Left forelimb (tissue), 1 donor: ENCODE results near the gene SLFN12L.
"Not testable (repeated sequence)": the region's sequence is repeated elsewhere in the genome, so short reads cannot be mapped to it uniquely, and the experiment has no call there.

Experiments used
- DNase-seq: peaks from one replicate; pipeline ENCODE4 v3.0.0-alpha.2; 2018; ENCODE audit warnings: low spot score

SLFN12L gene

GRCh38 chr17:35496451-35497290 is 40.8 kb downstream of the SLFN12L start:
- DNase-seq, result no peak

- DNase-seq, result no peak
These were observed 44.4 kb downstream of the SLFN12L start for GRCh38 chr17:35493040-35493439.

- no peak for DNase-seq
These were observed 46.1 kb downstream of the SLFN12L start for GRCh38 chr17:35491417-35491816.

- no peak for DNase-seq
These were observed 47.5 kb downstream of the SLFN12L start for GRCh38 chr17:35489944-35490343.

GRCh38 chr17:35488991-35489390 is 48.5 kb downstream of the SLFN12L start:
- no peak for DNase-seq

- DNase-seq, result no peak
These were observed 50.4 kb downstream of the SLFN12L start for GRCh38 chr17:35486920-35487732.

GRCh38 chr17:35479271-35479670 is 58.2 kb downstream of the SLFN12L start:
- no peak for DNase-seq

GRCh38 chr17:35477248-35477647 is 60.2 kb downstream of the SLFN12L start:
- DNase-seq, result no peak

- DNase-seq, result no peak
These were observed 61.1 kb downstream of the SLFN12L start for GRCh38 chr17:35476283-35476820.

GRCh38 chr17:35468475-35468874 is 69.0 kb downstream of the SLFN12L start:
- no peak for DNase-seq

GRCh38 chr17:35467824-35468223 is 69.7 kb downstream of the SLFN12L start:
- DNase-seq, result no peak

GRCh38 chr17:35460354-35460851 is 77.1 kb downstream of the SLFN12L start:
- DNase-seq, result no peak

GRCh38 chr17:35454035-35454434 is 83.4 kb downstream of the SLFN12L start:
- DNase-seq, result not testable (repeated sequence)

- no peak for DNase-seq
These were observed 84.3 kb downstream of the SLFN12L start for GRCh38 chr17:35453171-35453570.

- peak; percentile 68 for DNase-seq
These were observed 88.0 kb downstream of the SLFN12L start for GRCh38 chr17:35449371-35449931.

GRCh38 chr17:35448899-35449227 is 88.6 kb downstream of the SLFN12L start:
- DNase-seq, result no peak

GRCh38 chr17:35448214-35448898 is 89.1 kb downstream of the SLFN12L start, which contains the start of gene SLFN13:
SLFN13 (minus strand) TSS chr17:35448766; CDS start chr17:35445680, 3,086 bp downstream.
- DNase-seq, result peak; percentile 79

- DNase-seq, result no peak
These were observed 90.0 kb downstream of the SLFN12L start for GRCh38 chr17:35447499-35447898.

GRCh38 chr17:35438433-35438832 is 99.0 kb downstream of the SLFN12L start:
- no peak for DNase-seq

GRCh38 chr17:35433075-35433894 is 104.2 kb downstream of the SLFN12L start:
- DNase-seq, result peak; percentile 72
